Endothelial cell of umbilical vein (primary cell): ENCODE results near the gene ZNF792. TPM values are rescaled to one million over a fixed set of nuclear protein-coding genes. Genes with fewer than 3 reads are reported as not detected.

Source experiments
- BruUV-seq: library from RNA; stranded (reverse); fragments of 400-500 nt; replicated peaks from 2 replicates; lab custom pipeline; 2021; lab: Mats Ljungman, UMichigan
- CTCF ChIA-PET: fragments of 300-600, 350-600 bp; sonication (Branson Sonifier 250); formaldehyde crosslinking; loops from one replicate; lab custom pipeline; 2021; ENCODE audit warnings: antibody characterized with exemption, inconsistent platforms; lab: Charles Lee
- POLR2A ChIA-PET: fragments of 300-600, 350-600 bp; sonication (Branson Sonifier 250); formaldehyde crosslinking; loops from one replicate; lab custom pipeline; 2021; ENCODE audit warnings: antibody characterized with exemption, inconsistent platforms; lab: Charles Lee
- DNase-seq: peaks from one replicate; pipeline ENCODE4 v3.0.0-alpha.2; 2011; ENCODE audit warnings: low read depth, low spot score
- FAIRE-seq: peaks from 2 replicates; lab custom pipeline; 2011; peaks lifted over from hg19 to GRCh38; lab: Jason Lieb, UNC
- H2AFZ ChIP-seq: 2 replicates; pipeline ENCODE4 v1.6.0; 2012; ENCODE audit warnings: low read depth, low read length, control low read depth, inconsistent platforms
- H3K27ac ChIP-seq: 2 replicates; pipeline ENCODE4 v1.5.1; 2011; ENCODE audit warnings: low read depth, mild to moderate bottlenecking, control low read depth, low read length, moderate library complexity; ENCODE audit not compliant: insufficient read depth
- H3K27me3 ChIP-seq, 2 experiments: 2 replicates each; pipeline versions ENCODE4 v1.6.0 to v1.6.1; 2011; ENCODE audit warnings: low read length in 2 of 2, mixed read lengths in 1 of 2; ENCODE audit not compliant: control insufficient read depth in 2 of 2, insufficient read depth in 2 of 2
- H3K36me3 ChIP-seq, 2 experiments: 2 replicates in 1 of 2; 3 replicates in 1 of 2; pipeline ENCODE4 v1.5.1; 2011; ENCODE audit warnings: low read length in 2 of 2, mild to moderate bottlenecking in 1 of 2, moderate library complexity in 1 of 2; ENCODE audit not compliant: control insufficient read depth in 2 of 2, insufficient read depth in 2 of 2; ENCODE audit errors: extremely low read depth in 1 of 2
- H3K4me1 ChIP-seq: 3 replicates; pipeline ENCODE4 v1.5.1; 2011; ENCODE audit warnings: mild to moderate bottlenecking, low read length; ENCODE audit not compliant: control insufficient read depth, insufficient read depth; ENCODE audit errors: extremely low read depth
- H3K4me2 ChIP-seq: 2 replicates; pipeline ENCODE4 v1.6.1; 2011; ENCODE audit warnings: low read length, control low read depth, mixed read lengths; ENCODE audit not compliant: insufficient read depth
- H3K4me3 ChIP-seq, 3 experiments: fragments of 200-600 bp in 1 of 3; sonication (generic), shearing (Covaris generic) in 1 of 3; replicated peaks in 1 of 3; 2 replicates each; pipeline ENCODE4 v1.5.1; 2011 to 2016; ENCODE audit warnings: control low read depth in 3 of 3, low read length in 3 of 3, mild to moderate bottlenecking in 2 of 3, inconsistent platforms in 1 of 3, low read depth in 1 of 3, moderate library complexity in 1 of 3; ENCODE audit not compliant: insufficient read depth in 1 of 3
- H3K79me2 ChIP-seq: 2 replicates; pipeline ENCODE4 v1.6.0; 2012; ENCODE audit warnings: low read length, inconsistent platforms; ENCODE audit not compliant: control insufficient read depth, insufficient read depth
- H3K9ac ChIP-seq: replicated peaks from 2 replicates; pipeline ENCODE3; 2011; ENCODE audit warnings: low read length, control low read depth; ENCODE audit not compliant: insufficient read depth; ENCODE audit errors: extremely low read depth
- H3K9me1 ChIP-seq: replicated peaks from 3 replicates; pipeline ENCODE4 v1.6.0; 2011; ENCODE audit warnings: mild to moderate bottlenecking, low read length; ENCODE audit not compliant: control insufficient read depth, insufficient read depth; ENCODE audit errors: extremely low read depth
- H3K9me3 ChIP-seq: replicated peaks from 2 replicates; pipeline ENCODE4 v1.5.1; 2012; ENCODE audit warnings: low read length, inconsistent platforms; ENCODE audit not compliant: control insufficient read depth, insufficient read depth
- H4K20me1 ChIP-seq: replicated peaks from 2 replicates; pipeline ENCODE3; 2011; ENCODE audit warnings: mild to moderate bottlenecking, low read length; ENCODE audit not compliant: control insufficient read depth, insufficient read depth; ENCODE audit errors: extremely low read depth
- EZH2 ChIP-seq: IDR thresholded peaks from 2 replicates; pipeline ENCODE4 v1.6.1; 2012; ENCODE audit warnings: borderline replicate concordance, low read depth, mild to moderate bottlenecking, moderate library complexity, low read length, inconsistent platforms; ENCODE audit not compliant: severe bottlenecking
- FOS ChIP-seq: IDR thresholded peaks from 2 replicates; pipeline ENCODE4 v1.6.1; 2011; ENCODE audit warnings: mild to moderate bottlenecking, low read length, moderate library complexity, borderline replicate concordance; ENCODE audit not compliant: insufficient read depth
- GATA2 ChIP-seq: IDR thresholded peaks from 2 replicates; pipeline ENCODE4 v1.7.0; 2011; ENCODE audit warnings: low read depth, mild to moderate bottlenecking, moderate library complexity, mixed read lengths, low read length; ENCODE audit not compliant: insufficient read length, insufficient read depth
- JUN ChIP-seq: IDR thresholded peaks from 2 replicates; pipeline ENCODE4 v1.6.1; 2011; ENCODE audit warnings: borderline replicate concordance, low read depth; ENCODE audit not compliant: insufficient read length, insufficient read depth
- MYC ChIP-seq: IDR thresholded peaks from one replicate; pipeline ENCODE4 v1.6.1; 2011; ENCODE audit warnings: mild to moderate bottlenecking, low read depth, low read length
- POLR2A ChIP-seq: IDR thresholded peaks from 2 replicates; pipeline ENCODE4 v1.6.1; 2012; ENCODE audit warnings: low read depth, mild to moderate bottlenecking, control low read depth, low read length
- POLR2AphosphoS5 ChIP-seq: IDR thresholded peaks from 2 replicates; pipeline ENCODE4 v1.6.1; 2012; ENCODE audit warnings: low read depth, mild to moderate bottlenecking, control low read depth, low read length, moderate library complexity; ENCODE audit not compliant: insufficient read depth
- dilution Hi-C: fragments of 300-500 bp; cut with MboI; formaldehyde crosslinking; loops from one replicate; pipeline ENCODE4 v1.15.0; 2019; ENCODE audit warnings: low sequenced_read_pairs; ENCODE audit not compliant: extremely low pct_ligation_motif_present
- intact Hi-C: fragments of 100-400 bp; cut with micrococcal nuclease; formaldehyde crosslinking; loops from one replicate; pipeline ENCODE4 v1.10.0; 2022
- polyA plus RNA-seq, 4 experiments: library from polyadenylated mRNA; depleted of rRNA in 3 of 4; stranded (reverse) in 3 of 4; unstranded in 1 of 4; fragments of >200 nt; gene quantifications; 2 replicates each; pipeline versions ENCODE4 v1.2.1 to v1.2.3, GENCODE V29; 2011 to 2012; ENCODE audit warnings: missing spikeins in 1 of 4
- total RNA-seq: library from RNA; stranded (reverse); gene quantifications from 2 replicates; pipeline ENCODE4 v1.2.3, GENCODE V29; 2021
- TF ChIP-seq, protein P1 (sequence below), 2 donors: IDR thresholded peaks; 1 replicate in 1 of 2; 2 replicates in 1 of 2; pipeline ENCODE4 v1.5.1; 2011; ENCODE audit warnings: low read length in 2 of 2, mild to moderate bottlenecking in 2 of 2, moderate library complexity in 2 of 2, control low read depth in 1 of 2, inconsistent platforms in 1 of 2, low read depth in 1 of 2; ENCODE audit not compliant: insufficient read depth in 1 of 2; ENCODE audit errors: extremely low read depth in 1 of 2
- TF ChIP-seq, protein P2 (sequence below): IDR thresholded peaks from 2 replicates; pipeline ENCODE4 v1.6.1; 2011; ENCODE audit not compliant: insufficient read depth, insufficient read length

ZNF792 gene
- total and polyA plus RNA-seq, 2 donors (not counting 3 experiments of a cell fraction or from before 2014, with no cell fraction given), result 11.3 to 19.8 TPM

DNA sequence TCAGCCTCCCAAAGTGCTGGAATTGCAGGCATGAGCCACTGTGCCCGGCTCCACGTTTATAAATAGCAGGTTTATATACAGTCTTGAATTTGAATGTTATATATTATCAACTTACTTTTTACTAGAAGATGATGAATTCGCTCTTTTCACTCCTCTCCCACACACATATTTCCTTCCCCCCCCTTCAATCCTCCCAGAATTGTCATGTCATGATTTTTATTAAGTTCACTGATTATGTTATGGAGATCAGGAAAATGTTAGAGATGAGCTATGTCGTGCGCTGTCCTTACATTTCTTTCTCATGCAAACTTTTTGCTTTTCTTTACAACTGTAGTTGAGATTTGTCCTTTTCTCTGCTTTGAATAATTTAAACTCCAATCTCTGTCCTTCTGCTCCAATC is 18.2 kb upstream of the ZNF792 start:
- Histone ChIP-seq H3K4me1 (peaks cover 15% of the 10 kb centered on the region), H3K9ac (no peak overlapping the region), H3K27ac (no peak overlapping the region), H3K9me1 (no peaks in the 10 kb centered on the region), H3K4me2 (no peak overlapping the region), H3K4me3 (no peak overlapping the region), H3K79me2 (no peaks in the 10 kb centered on the region), H3K36me3 (no peaks in the 10 kb centered on the region), H3K27me3 (peaks cover 0 to 3% of the 10 kb centered on the region in 2 experiments), H4K20me1 (no peaks in the 10 kb centered on the region), H2AFZ (no peak overlapping the region), H3K9me3 (no peaks in the 10 kb centered on the region)
- dilution Hi-C loops, result no loop called here
- intact Hi-C loops, result no loop called here
- DNase-seq (no peak), FAIRE-seq (no peak)
- POLR2A ChIA-PET, result no interaction called here
- BruUV-seq, result no TSS peak
- CTCF ChIA-PET, result no interaction called here
- TF ChIP-seq MYC, result no peak
- no peak for TF ChIP-seq FOS
- TF ChIP-seq, protein P1, sequence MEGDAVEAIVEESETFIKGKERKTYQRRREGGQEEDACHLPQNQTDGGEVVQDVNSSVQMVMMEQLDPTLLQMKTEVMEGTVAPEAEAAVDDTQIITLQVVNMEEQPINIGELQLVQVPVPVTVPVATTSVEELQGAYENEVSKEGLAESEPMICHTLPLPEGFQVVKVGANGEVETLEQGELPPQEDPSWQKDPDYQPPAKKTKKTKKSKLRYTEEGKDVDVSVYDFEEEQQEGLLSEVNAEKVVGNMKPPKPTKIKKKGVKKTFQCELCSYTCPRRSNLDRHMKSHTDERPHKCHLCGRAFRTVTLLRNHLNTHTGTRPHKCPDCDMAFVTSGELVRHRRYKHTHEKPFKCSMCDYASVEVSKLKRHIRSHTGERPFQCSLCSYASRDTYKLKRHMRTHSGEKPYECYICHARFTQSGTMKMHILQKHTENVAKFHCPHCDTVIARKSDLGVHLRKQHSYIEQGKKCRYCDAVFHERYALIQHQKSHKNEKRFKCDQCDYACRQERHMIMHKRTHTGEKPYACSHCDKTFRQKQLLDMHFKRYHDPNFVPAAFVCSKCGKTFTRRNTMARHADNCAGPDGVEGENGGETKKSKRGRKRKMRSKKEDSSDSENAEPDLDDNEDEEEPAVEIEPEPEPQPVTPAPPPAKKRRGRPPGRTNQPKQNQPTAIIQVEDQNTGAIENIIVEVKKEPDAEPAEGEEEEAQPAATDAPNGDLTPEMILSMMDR (IDR thresholded peaks at IDR 0.05; ENCODE audit: extremely low read depth in 1 of 2, insufficient read depth in 1 of 2, low read depth in 1 of 2, low read length in 2 of 2), result no peak
- TF ChIP-seq EZH2, result no peak
- no peak for TF ChIP-seq POLR2A
- no peak for TF ChIP-seq POLR2AphosphoS5
- TF ChIP-seq GATA2, result no peak
- TF ChIP-seq, protein P2, sequence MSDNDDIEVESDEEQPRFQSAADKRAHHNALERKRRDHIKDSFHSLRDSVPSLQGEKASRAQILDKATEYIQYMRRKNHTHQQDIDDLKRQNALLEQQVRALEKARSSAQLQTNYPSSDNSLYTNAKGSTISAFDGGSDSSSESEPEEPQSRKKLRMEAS, result no peak
- TF ChIP-seq JUN, result no peak
